Activated CD4-positive, alpha-beta T cell treated with anti-CD3 and anti-CD28 coated beads for 36 hours (primary cell): ENCODE data around the gene EXOC7. TPM values are rescaled to one million over a fixed set of nuclear protein-coding genes. Genes with fewer than 3 reads are reported as not detected.

Experiments used
- ATAC-seq: fragments of 200-7000 bp; cut with Tn5 transposase; one replicate; pipeline ENCODE4 v1.10.0; 2021; ENCODE audit warnings: mild to moderate bottlenecking, moderate library complexity
- CTCF ChIA-PET: fragments of 350-600 bp; sonication (Branson Sonifier 250); formaldehyde crosslinking; loops from one replicate; lab custom pipeline; 2021; ENCODE audit warnings: antibody characterized with exemption; lab: Charles Lee
- POLR2A ChIA-PET: fragments of 350-600 bp; sonication (Branson Sonifier 250); formaldehyde crosslinking; loops from one replicate; lab custom pipeline; 2021; ENCODE audit warnings: antibody characterized with exemption, inconsistent platforms; lab: Charles Lee
- DNase-seq: peaks from one replicate; pipeline ENCODE4 v3.0.0-alpha.2; 2020
- H3K27ac Mint-ChIP-seq: one replicate; pipeline ENCODE4 v1.8.0; 2021; ENCODE audit warnings: mixed read lengths
- H3K27me3 Mint-ChIP-seq: one replicate; pipeline ENCODE4 v1.8.0; 2021; ENCODE audit warnings: mixed read lengths
- H3K36me3 Mint-ChIP-seq: one replicate; pipeline ENCODE4 v1.8.0; 2021; ENCODE audit warnings: low read depth, mixed read lengths
- H3K4me1 Mint-ChIP-seq: one replicate; pipeline ENCODE4 v1.8.0; 2021; ENCODE audit warnings: mixed read lengths
- H3K4me3 Mint-ChIP-seq: one replicate; pipeline ENCODE4 v1.8.0; 2021; ENCODE audit warnings: mild to moderate bottlenecking, moderate library complexity, mixed read lengths
- H3K9me3 Mint-ChIP-seq: one replicate; pipeline ENCODE4 v1.8.0; 2021; ENCODE audit warnings: low read depth, mixed read lengths
- intact Hi-C, 2 experiments: fragments of 100-400 bp; cut with DNase I in 1 of 2; cut with micrococcal nuclease in 1 of 2; formaldehyde crosslinking; loops; one replicate each; pipeline versions ENCODE4 v1.14.2 to v1.15.1; 2022 to 2024; cut with DNase I, micrococcal nuclease
- total RNA-seq, 2 experiments: library from RNA; stranded (reverse); gene quantifications; one replicate each; pipeline ENCODE4 v1.2.3, GENCODE V29; 2021

EXOC7 gene
- total RNA-seq, 2 experiments from 2014 or later, result 73.0 to 77.0 TPM

DNA sequence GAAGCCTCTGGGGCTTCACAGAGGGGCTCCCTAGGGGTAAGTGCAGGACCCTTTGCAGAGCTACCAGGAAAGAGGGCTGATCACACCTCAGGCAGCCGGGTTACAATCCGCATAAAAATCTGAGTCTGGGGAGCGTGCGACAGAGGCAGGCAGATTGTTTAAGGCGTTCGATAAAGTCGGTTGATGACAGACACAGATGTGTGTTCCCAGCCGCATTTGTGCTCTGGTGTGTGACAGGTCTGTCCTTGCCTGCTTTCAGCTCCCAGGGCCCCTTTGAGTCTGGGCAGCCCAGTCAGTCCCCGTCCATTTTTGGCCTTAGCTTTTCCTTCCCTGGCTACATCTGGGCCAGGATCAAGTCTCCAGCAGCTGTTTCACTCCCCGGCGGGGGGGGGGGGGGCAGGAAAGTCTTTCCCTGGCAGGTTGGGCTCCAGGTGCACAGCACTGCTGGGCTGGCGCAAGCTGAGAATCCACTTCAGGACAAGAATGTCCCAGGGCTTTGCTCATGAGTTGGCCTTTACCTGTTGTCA, 25.9 kb downstream of the EXOC7 start:
- Mint-ChIP-seq H3K9me3 (no peaks in the 10 kb centered on the region), H3K4me3 (no peak overlapping the region), H3K27ac (no peak overlapping the region), H3K36me3 (peaks cover 3% of the 10 kb centered on the region), H3K4me1 (peaks cover 44% of the 10 kb centered on the region), H3K27me3 (peaks cover 40% of the 10 kb centered on the region)
- ChIA-PET POLR2A (interaction anchor here (0.6 to 0.9 kb wide), 5 partner anchors 9 to 341 kb away, joined by 3 to 12 read pairs (median 5); no protein-coding TSS in a partner anchor), CTCF (interaction anchor here (0.8 to 1.3 kb wide), 2 partner anchors 202 to 222 kb away, joined by 3 to 4 read pairs; no protein-coding TSS in a partner anchor)
- intact Hi-C loops, result loop anchor here in 1 of 2 experiments (5.0 kb wide), 1 partner anchor 65 kb away; no protein-coding TSS in a partner anchor
- no peak for DNase-seq
- ATAC-seq, result no peak

DNA sequence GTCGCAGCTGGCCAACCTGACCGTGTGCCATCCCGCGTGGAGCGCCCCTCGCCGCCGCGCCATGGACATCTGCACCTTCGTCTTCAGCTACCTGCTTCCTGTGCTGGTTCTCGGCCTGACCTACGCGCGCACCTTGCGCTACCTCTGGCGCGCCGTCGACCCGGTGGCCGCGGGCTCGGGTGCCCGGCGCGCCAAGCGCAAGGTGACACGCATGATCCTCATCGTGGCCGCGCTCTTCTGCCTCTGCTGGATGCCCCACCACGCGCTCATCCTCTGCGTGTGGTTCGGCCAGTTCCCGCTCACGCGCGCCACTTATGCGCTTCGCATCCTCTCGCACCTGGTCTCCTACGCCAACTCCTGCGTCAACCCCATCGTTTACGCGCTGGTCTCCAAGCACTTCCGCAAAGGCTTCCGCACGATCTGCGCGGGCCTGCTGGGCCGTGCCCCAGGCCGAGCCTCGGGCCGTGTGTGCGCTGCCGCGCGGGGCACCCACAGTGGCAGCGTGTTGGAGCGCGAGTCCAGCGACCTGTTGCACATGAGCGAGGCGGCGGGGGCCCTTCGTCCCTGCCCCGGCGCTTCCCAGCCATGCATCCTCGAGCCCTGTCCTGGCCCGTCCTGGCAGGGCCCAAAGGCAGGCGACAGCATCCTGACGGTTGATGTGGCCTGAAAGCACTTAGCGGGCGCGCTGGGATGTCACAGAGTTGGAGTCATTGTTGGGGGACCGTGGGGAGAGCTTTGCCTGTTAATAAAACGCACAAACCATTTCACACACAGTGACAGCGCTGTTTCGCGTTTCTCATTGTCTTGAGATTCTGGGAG, 26.6 kb downstream of the EXOC7 start:
- peak; percentile 71 for DNase-seq
- peaks cover 44% of the 10 kb centered on the region for H3K4me1 Mint-ChIP-seq
- peak overlapping the region; percentile 57 for H3K4me3 Mint-ChIP-seq
- CTCF ChIA-PET, result interaction anchor here (1.2 to 1.3 kb wide), 2 partner anchors 202 to 308 kb away, joined by 3 to 4 read pairs; no protein-coding TSS in a partner anchor
- H3K36me3 Mint-ChIP-seq, result peaks cover 3% of the 10 kb centered on the region
- POLR2A ChIA-PET, result interaction anchor here (0.7 to 0.9 kb wide), 2 partner anchors 10 to 342 kb away, joined by 3 to 7 read pairs; no protein-coding TSS in a partner anchor
- peaks cover 40% of the 10 kb centered on the region for H3K27me3 Mint-ChIP-seq
- intact Hi-C loops, result loop anchor here in 1 of 2 experiments (5.0 kb wide), 1 partner anchor 65 kb away; no protein-coding TSS in a partner anchor
- ATAC-seq, result no peak
- H3K27ac Mint-ChIP-seq, result peak overlapping the region; percentile 51
- H3K9me3 Mint-ChIP-seq, result no peaks in the 10 kb centered on the region

DNA sequence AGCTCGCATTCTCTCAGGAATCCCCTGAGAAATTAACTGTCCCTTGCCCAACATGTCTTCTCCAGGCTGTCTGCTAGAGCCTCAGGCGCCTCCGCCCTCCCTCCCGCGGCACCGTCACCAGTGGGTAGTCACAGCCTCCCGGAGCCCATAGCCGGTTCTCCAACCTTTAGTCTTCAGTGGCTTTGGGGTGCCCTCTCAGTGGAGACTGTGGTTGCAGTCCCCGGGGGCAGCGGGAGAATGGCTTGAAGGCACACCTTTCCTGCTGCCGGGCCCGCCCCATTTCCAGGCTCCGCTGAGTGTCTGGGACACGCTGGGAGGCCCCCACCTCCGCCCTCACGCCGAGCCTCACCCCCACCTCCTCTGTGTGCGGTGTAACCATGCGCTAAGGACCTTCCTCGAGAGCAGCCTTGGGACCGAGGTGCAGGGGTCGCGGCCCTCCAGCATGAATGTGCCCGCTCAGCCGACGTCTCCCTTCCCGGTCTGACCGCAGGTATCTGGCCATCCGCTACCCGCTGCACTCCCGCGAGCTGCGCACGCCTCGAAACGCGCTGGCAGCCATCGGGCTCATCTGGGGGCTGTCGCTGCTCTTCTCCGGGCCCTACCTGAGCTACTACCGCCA, 27.3 kb downstream of the EXOC7 start:
- ChIA-PET POLR2A (no interaction called here), CTCF (interaction anchor here (1.2 to 1.5 kb wide), 2 partner anchors 62 to 309 kb away, joined by 3 to 5 read pairs; no protein-coding TSS in a partner anchor)
- Mint-ChIP-seq H3K9me3 (no peaks in the 10 kb centered on the region), H3K27ac (no peak overlapping the region), H3K4me3 (peak overlapping the region; percentile 57), H3K27me3 (peaks cover 40% of the 10 kb centered on the region), H3K36me3 (peaks cover 6% of the 10 kb centered on the region), H3K4me1 (peaks cover 50% of the 10 kb centered on the region)
- DNase-seq (peak; percentile 35), ATAC-seq (no peak)
- intact Hi-C loops, result loop anchor here in 1 of 2 experiments (5.0 kb wide), 1 partner anchor 64 kb away; no protein-coding TSS in a partner anchor

DNA sequence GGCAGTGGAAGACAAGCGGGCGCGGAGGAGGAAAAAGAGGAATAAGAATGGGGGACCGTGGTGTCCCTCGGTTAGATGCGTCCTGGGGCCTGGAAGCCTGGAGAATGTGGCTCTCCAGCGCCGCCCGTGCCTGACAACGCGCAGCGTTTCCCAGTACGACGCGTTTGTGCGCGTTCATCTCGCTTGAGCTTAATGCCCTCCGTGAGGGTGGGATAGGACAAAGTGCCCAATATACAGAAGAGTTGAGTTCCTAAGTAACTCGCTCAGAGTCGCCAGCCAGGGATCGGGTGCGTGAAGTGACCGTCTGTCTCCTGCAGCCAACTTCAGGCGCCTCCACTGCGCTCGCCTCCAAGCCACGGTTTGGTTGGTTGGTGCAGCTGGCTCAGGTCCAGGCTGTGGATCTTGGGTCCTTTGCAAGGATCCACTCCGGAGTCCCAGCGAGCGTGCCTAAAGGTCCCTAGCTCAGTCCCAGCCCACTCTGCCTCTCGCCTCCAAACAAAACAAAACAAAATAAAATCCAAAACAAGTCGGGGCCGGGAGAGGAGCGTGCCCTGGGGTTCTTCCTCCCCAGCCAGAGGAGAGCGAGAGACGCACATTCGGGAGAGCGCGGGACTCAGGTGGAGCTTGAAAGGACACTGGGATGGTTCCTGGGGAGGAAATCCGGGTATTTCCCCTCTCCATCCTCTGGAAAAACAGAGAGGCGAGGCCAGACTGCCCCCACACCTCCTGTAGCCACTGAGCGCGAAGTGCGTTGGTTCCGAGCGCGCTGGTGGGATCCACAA, 28.0 kb downstream of the EXOC7 start:
- H3K36me3 Mint-ChIP-seq, result peaks cover 9% of the 10 kb centered on the region
- peaks cover 56% of the 10 kb centered on the region for H3K4me1 Mint-ChIP-seq
- ATAC-seq (no peak), DNase-seq (peak; percentile 60)
- peak overlapping the region; percentile 49 for H3K4me3 Mint-ChIP-seq
- H3K27me3 Mint-ChIP-seq, result peaks cover 40% of the 10 kb centered on the region
- H3K27ac Mint-ChIP-seq, result no peak overlapping the region
- intact Hi-C loops, result loop anchor here in 1 of 2 experiments (5.0 kb wide), 1 partner anchor 63 kb away; no protein-coding TSS in a partner anchor
- ChIA-PET POLR2A (no interaction called here), CTCF (interaction anchor here (0.6 to 1.5 kb wide), 2 partner anchors 62 to 65 kb away, joined by 3 to 5 read pairs; no protein-coding TSS in a partner anchor)
- no peaks in the 10 kb centered on the region for H3K9me3 Mint-ChIP-seq

DNA sequence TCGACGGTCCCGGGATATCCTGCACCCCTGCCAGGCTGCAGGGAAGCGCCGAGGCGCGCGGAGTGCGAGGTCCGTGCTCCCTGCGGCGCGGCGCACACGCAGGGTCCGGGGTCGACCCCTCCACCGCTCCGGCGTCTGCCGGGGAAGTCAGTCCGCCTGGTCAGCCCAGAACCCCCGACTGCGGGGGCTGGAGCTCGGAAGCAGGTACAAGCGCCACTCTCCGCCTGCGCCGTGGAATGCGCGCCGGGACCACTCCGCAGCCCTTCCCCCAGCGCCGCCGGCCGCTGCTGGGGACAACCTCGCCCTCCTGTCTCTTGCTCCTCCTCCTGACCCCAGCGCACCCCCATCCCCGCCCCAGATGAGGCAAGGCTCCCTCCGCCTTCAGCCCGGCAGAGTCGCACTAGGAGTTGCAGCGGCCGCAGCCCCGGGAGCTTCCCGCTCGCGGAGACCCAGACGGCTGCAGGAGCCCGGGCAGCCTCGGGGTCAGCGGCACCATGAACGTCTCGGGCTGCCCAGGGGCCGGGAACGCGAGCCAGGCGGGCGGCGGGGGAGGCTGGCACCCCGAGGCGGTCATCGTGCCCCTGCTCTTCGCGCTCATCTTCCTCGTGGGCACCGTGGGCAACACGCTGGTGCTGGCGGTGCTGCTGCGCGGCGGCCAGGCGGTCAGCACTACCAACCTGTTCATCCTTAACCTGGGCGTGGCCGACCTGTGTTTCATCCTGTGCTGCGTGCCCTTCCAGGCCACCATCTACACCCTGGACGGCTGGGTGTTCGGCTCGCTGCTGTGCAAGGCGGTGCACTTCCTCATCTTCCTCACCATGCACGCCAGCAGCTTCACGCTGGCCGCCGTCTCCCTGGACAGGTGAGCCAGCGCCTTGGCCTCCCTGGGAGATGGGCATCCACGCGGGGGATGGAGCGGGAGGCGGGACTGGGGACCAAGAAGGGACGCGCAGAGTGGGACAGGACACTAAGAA, 28.9 kb downstream of the EXOC7 start, which contains the start of gene GALR2:
TSS of gene GALR2 (plus strand) at position 392 of the 974 bp plus-strand sequence. CDS start at position 495, 103 bp downstream.
- H3K27ac Mint-ChIP-seq, result no peak within 1 kb of the TSS
- no peaks in the 10 kb centered on the region for H3K9me3 Mint-ChIP-seq
- peaks cover 15% of the 10 kb centered on the region for H3K36me3 Mint-ChIP-seq
- peak within 1 kb of the TSS; percentile 49 for H3K4me3 Mint-ChIP-seq
- DNase-seq, result peak; percentile 39
- ChIA-PET POLR2A (no interaction called here), CTCF (interaction anchor here (1.5 kb wide), 1 partner anchor 61 kb away, joined by 5 read pairs; no protein-coding TSS in a partner anchor)
- peaks cover 40% of the 10 kb centered on the region for H3K27me3 Mint-ChIP-seq
- H3K4me1 Mint-ChIP-seq, result peaks cover 56% of the 10 kb centered on the region
- intact Hi-C loops, result loop anchor here (5.0 kb wide), 3 partner anchors 62 to 653 kb away; partner anchors contain the start of genes JMJD6 (in 1 of the 2) and METTL23 (in 1 of the 2)
- no peak for ATAC-seq

DNA sequence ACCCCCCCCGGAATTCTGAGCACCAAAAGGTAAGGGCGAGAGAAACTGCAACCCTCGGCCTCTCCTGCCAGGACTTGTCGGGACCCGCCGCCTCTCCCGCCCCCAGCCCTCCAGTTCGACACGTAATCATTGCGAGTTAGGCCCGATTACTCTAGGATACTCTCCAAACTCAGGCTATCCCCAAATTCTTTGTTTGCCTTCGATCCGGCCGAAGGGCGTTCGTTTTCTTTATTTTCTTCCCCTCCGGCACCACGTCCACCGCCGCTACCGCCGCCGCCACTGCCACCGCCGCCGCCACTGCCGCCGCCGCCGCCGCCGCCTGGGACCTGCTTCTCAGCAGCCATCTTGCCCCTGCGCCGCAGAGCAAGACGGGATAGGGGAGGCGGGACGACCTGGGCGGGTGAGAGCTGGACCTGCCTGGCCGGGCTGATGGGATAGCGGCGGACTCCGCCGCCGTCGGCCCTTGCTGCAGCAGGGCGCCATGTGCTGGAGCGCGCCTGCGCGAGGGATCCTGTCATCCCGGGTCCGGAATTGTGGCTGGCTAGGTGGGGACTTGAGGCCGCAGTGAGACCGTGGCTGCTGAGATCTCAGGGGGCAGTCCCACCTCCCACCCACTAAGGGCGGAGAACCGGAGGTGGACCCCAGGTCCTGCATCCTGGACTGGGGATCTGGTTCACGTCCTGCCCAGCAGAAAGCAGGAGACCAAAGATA, 31.3 kb downstream of the EXOC7 start, which contains the start of gene SRP68:
TSS of gene SRP68 (minus strand) at position 370 of the 711 bp plus-strand sequence. CDS start at position 344, 26 bp downstream.
- ChIA-PET CTCF (interaction anchor here (0.9 to 1.3 kb wide), 5 partner anchors 8 to 227 kb away, joined by 3 to 5 read pairs (median 3); no protein-coding TSS in a partner anchor), POLR2A (interaction anchor here (0.6 to 1.8 kb wide), 7 partner anchors 9 to 297 kb away, joined by 4 to 19 read pairs (median 9); partner anchors contain the start of gene UBALD2)
- H3K27me3 Mint-ChIP-seq, result peaks cover 28% of the 10 kb centered on the region
- H3K4me3 Mint-ChIP-seq, result peak within 1 kb of the TSS; percentile 94
- DNase-seq, result peak; percentile 90
- intact Hi-C loops, result loop anchor here in 1 of 2 experiments (1.0 to 5.0 kb wide), 6 partner anchors 31 to 655 kb away; partner anchors contain the start of genes EXOC7, JMJD6, METTL23 and PRPSAP1
- peaks cover 44% of the 10 kb centered on the region for H3K4me1 Mint-ChIP-seq
- ATAC-seq, result peak; percentile 79
- peak within 1 kb of the TSS; percentile 100 for H3K27ac Mint-ChIP-seq
- peaks cover 24% of the 10 kb centered on the region for H3K36me3 Mint-ChIP-seq
- H3K9me3 Mint-ChIP-seq, result no peaks in the 10 kb centered on the region

DNA sequence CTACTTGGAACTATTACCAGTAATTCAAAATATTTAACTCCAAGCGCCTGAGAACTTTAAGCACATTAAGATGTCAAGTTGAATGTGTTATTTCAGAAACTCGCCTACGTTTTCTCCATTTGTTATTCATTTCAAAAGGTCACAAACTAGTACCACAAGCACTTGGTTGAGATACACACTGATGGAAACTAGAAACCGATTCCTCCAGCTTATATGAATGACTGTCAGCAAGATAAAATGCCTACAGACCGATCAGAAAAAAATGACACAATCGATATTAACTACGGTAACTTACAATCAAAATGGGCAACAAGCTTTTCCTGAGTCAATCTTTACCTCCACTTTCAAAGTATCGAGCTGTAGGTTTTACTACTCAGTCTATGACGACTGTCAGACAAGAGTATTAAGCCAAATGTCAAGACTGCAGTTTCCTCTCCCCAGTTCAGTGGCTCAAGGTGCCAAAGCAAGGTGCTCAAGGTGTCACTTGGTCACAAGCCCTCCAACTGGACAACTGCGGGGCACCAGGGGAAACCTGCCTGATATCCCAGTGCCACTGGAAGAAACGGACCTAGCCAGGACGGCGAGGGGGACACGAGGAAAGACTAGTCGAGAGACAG, 31.9 kb downstream of the EXOC7 start:
- intact Hi-C loops, result loop anchor here in 1 of 2 experiments (1.0 to 5.0 kb wide), 14 partner anchors 8 to 656 kb away; partner anchors contain the start of genes ACOX1, EXOC7, FOXJ1 and JMJD6
- H3K36me3 Mint-ChIP-seq, result peaks cover 29% of the 10 kb centered on the region

DNA sequence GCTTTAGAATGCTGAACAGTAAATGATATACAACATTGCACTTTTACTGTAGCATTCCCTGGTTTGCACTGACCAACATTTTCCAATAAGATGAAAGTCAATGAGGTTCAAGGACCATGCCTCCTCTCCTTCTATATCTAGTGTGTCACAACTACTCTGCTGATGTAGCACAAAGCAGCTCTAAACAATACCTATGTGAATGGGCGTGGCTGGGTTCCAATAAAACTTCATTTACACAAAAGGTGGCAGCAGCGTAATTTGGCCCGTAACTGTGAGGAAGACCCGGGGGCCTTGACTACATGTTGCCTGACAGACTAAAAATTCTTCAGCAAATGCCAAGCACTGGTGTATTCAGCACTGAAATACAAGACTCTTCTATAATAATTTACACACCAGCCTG, 37.8 kb downstream of the EXOC7 start:
- Mint-ChIP-seq H3K27ac (peak overlapping the region; percentile 19), H3K36me3 (peaks cover 63% of the 10 kb centered on the region), H3K9me3 (no peaks in the 10 kb centered on the region), H3K4me3 (no peak overlapping the region), H3K4me1 (peaks cover 38% of the 10 kb centered on the region), H3K27me3 (no peaks in the 10 kb centered on the region)
- ChIA-PET POLR2A (interaction anchor here (0.6 kb wide), 1 partner anchor 90 kb away, joined by 3 read pairs; no protein-coding TSS in a partner anchor), CTCF (interaction anchor here (0.9 to 1.6 kb wide), 2 partner anchors 9 to 213 kb away, joined by 3 to 6 read pairs; no protein-coding TSS in a partner anchor)
- intact Hi-C loops, result no loop called here
- ATAC-seq (no peak), DNase-seq (no peak)

More for the DNA sequence above, 31.9 kb downstream of the EXOC7 start:
- peaks cover 39% of the 10 kb centered on the region for H3K4me1 Mint-ChIP-seq
- POLR2A ChIA-PET, result interaction anchor here (0.6 to 1.8 kb wide), 9 partner anchors 8 to 656 kb away, joined by 3 to 19 read pairs (median 8); partner anchors contain the start of gene UBALD2
- CTCF ChIA-PET, result interaction anchor here (0.6 to 1.3 kb wide), 9 partner anchors 9 to 1282 kb away, joined by 3 to 5 read pairs (median 3); no protein-coding TSS in a partner anchor
- H3K27me3 Mint-ChIP-seq, result peaks cover 23% of the 10 kb centered on the region
- peak; percentile 56 for DNase-seq
- peak overlapping the region; percentile 94 for H3K4me3 Mint-ChIP-seq
- H3K27ac Mint-ChIP-seq, result peak overlapping the region; percentile 100
- peak; percentile 70 for ATAC-seq
- H3K9me3 Mint-ChIP-seq, result no peaks in the 10 kb centered on the region
